GM12878 (cell line): ENCODE results near the gene MASTL. TPM values are rescaled to one million over a fixed set of nuclear protein-coding genes. Genes with fewer than 3 reads are reported as not detected.

Experiments used
- ATAC-seq: fragments of 200-7000 bp; cut with Tn5 transposase; 3 replicates; pipeline ENCODE4 v1.9.1; 2020; ENCODE audit warnings: mild to moderate bottlenecking, moderate library complexity
- BruUV-seq: library from RNA; stranded (reverse); fragments of 400-500 nt; replicated peaks from 2 replicates; lab custom pipeline; 2021; lab: Mats Ljungman, UMichigan
- CTCF ChIA-PET: fragments of 300-600 bp; sonication (Branson Sonifier 250); formaldehyde crosslinking; extraction: SDS; loops from one replicate; lab custom pipeline; 2021; ENCODE audit warnings: inconsistent platforms; lab: Yijun Ruan, JAX
- POLR2A ChIA-PET: fragments of 350-600 bp; formaldehyde crosslinking; extraction: SDS; loops from one replicate; lab custom pipeline; 2021; ENCODE audit warnings: inconsistent platforms; lab: Charles Lee
- RAD21 ChIA-PET: fragments of 300-600 bp; sonication (Branson Sonifier 250); formaldehyde crosslinking; loops from one replicate; lab custom pipeline; 2023; ENCODE audit warnings: antibody characterized with exemption; ENCODE audit not compliant: unreplicated experiment; lab: Charles Lee
- SMC1A ChIA-PET: fragments of 300-600 bp; sonication (Branson Sonifier 250); formaldehyde crosslinking; loops from one replicate; lab custom pipeline; 2023; ENCODE audit not compliant: unreplicated experiment, uncharacterized antibody; lab: Charles Lee
- DNase-seq: peaks from one replicate; pipeline ENCODE4 v3.0.0-alpha.2; 2011; ENCODE audit warnings: low read depth, low spot score
- FAIRE-seq: peaks from 3 replicates; lab custom pipeline; 2011; peaks lifted over from hg19 to GRCh38; lab: Jason Lieb, UNC
- H2AFZ ChIP-seq: 2 replicates; pipeline ENCODE4 v1.6.0; 2011; ENCODE audit warnings: low read depth, low read length, control low read depth; ENCODE audit not compliant: control insufficient read depth
- H3K27ac ChIP-seq: 2 replicates; pipeline ENCODE4 v1.5.1; 2011; ENCODE audit warnings: control low read depth; ENCODE audit not compliant: control insufficient read depth, insufficient read depth
- H3K27me3 ChIP-seq, 2 experiments: replicated peaks in 1 of 2; 2 replicates each; pipeline versions ENCODE4 v1.6.0 to v1.6.1; 2011; ENCODE audit warnings: low read length in 1 of 2; ENCODE audit not compliant: control insufficient read depth in 2 of 2, insufficient read depth in 2 of 2
- H3K36me3 ChIP-seq, 2 experiments: 2 replicates each; pipeline ENCODE4 v1.5.1; 2011; ENCODE audit warnings: low read length in 1 of 2; ENCODE audit not compliant: control insufficient read depth in 2 of 2, insufficient read depth in 2 of 2
- H3K4me1 ChIP-seq: 2 replicates; pipeline ENCODE4 v1.6.1; 2011; ENCODE audit warnings: mild to moderate bottlenecking, low read length, moderate library complexity, mixed read lengths; ENCODE audit not compliant: control insufficient read depth, insufficient read depth
- H3K4me2 ChIP-seq: 2 replicates; pipeline ENCODE4 v1.6.0; 2011; ENCODE audit warnings: control low read depth; ENCODE audit not compliant: control insufficient read depth, insufficient read depth
- H3K4me3 ChIP-seq: fragments of 200-600 bp; sonication (generic); 2 replicates; pipeline ENCODE4 v1.5.1; 2016
- H3K79me2 ChIP-seq: 2 replicates; pipeline ENCODE4 v1.6.0; 2011; ENCODE audit warnings: low read length; ENCODE audit not compliant: control insufficient read depth, insufficient read depth
- H3K9ac ChIP-seq: 2 replicates; pipeline ENCODE4 v1.8.0; 2011; ENCODE audit warnings: low read length, control low read depth, mixed read lengths; ENCODE audit not compliant: control insufficient read depth, insufficient read depth
- H3K9me3 ChIP-seq: replicated peaks from 3 replicates; pipeline ENCODE4 v1.5.1; 2011; ENCODE audit warnings: mild to moderate bottlenecking, low read length; ENCODE audit not compliant: control insufficient read depth, insufficient read depth
- H4K20me1 ChIP-seq: 2 replicates; pipeline ENCODE4 v1.6.0; 2011; ENCODE audit not compliant: control insufficient read depth, insufficient read depth
- ATF2 ChIP-seq: IDR thresholded peaks from 2 replicates; pipeline ENCODE4 v1.6.1; 2012; ENCODE audit warnings: low read length, inconsistent platforms
- ATF3 ChIP-seq: IDR thresholded peaks from 2 replicates; pipeline ENCODE4 v1.6.1; 2011; ENCODE audit warnings: low read depth, mild to moderate bottlenecking, low read length, moderate library complexity, borderline replicate concordance; ENCODE audit errors: extremely low read depth
- CEBPB ChIP-seq, 2 experiments: fragments of 150-350 bp in 1 of 2; IDR thresholded peaks; 2 replicates each; pipeline ENCODE4 v1.6.1; 2012 to 2014; ENCODE audit warnings: low read depth in 2 of 2, low read length in 2 of 2, borderline replicate concordance in 1 of 2, inconsistent platforms in 1 of 2
- CUX1 ChIP-seq: IDR thresholded peaks from 2 replicates; pipeline ENCODE4 v1.6.1; 2012; ENCODE audit warnings: improper control_type of control experiment, low read depth, low read length; ENCODE audit not compliant: insufficient replicate concordance
- ELK1 ChIP-seq: IDR thresholded peaks from 2 replicates; pipeline ENCODE4 v1.6.1; 2012; ENCODE audit warnings: low read depth, low read length, improper control_type of control experiment
- ETV6 ChIP-seq, 2 experiments: fragments of 450-650 bp in 1 of 2; IDR thresholded peaks in 1 of 2; conservative IDR thresholded peaks in 1 of 2; 2 replicates each; pipeline ENCODE4 v1.6.1; 2014; ENCODE audit warnings: antibody characterized with exemption in 1 of 2, borderline replicate concordance in 1 of 2, low read depth in 1 of 2, mild to moderate bottlenecking in 1 of 2, moderate library complexity in 1 of 2
- FOS ChIP-seq: IDR thresholded peaks from 3 replicates; pipeline ENCODE4 v1.6.1; 2011; ENCODE audit warnings: borderline replicate concordance; ENCODE audit not compliant: insufficient read length; ENCODE audit errors: extremely low read depth
- IRF4 ChIP-seq: IDR thresholded peaks from 2 replicates; pipeline ENCODE4 v1.6.1; 2011; ENCODE audit warnings: low read depth, low read length
- MTA2 ChIP-seq: fragments of 450-650 bp; IDR thresholded peaks from 2 replicates; pipeline ENCODE4 v1.6.1; 2016; ENCODE audit warnings: low read depth, mild to moderate bottlenecking, moderate library complexity
- RELA ChIP-seq: fragments of 450-650 bp; IDR thresholded peaks from 2 replicates; pipeline ENCODE4 v1.8.0; 2014; ENCODE audit warnings: borderline replicate concordance; ENCODE audit not compliant: partially characterized antibody
- SMAD1 ChIP-seq: fragments of 450-650 bp; IDR thresholded peaks from 2 replicates; pipeline ENCODE4 v1.6.1; 2018; ENCODE audit warnings: mild to moderate bottlenecking, low read depth; ENCODE audit not compliant: partially characterized antibody
- SMARCA5 ChIP-seq: fragments of 450-650 bp; IDR thresholded peaks from 2 replicates; pipeline ENCODE4 v1.6.1; 2017; ENCODE audit warnings: mild to moderate bottlenecking
- TARDBP ChIP-seq: IDR thresholded peaks from 2 replicates; pipeline ENCODE4 v1.6.1; 2016; ENCODE audit warnings: borderline replicate concordance
- TCF3 ChIP-seq: IDR thresholded peaks from 2 replicates; pipeline ENCODE4 v1.6.1; 2012; ENCODE audit warnings: low read depth, mild to moderate bottlenecking, low read length, borderline replicate concordance; ENCODE audit not compliant: insufficient read depth
- ZNF622 ChIP-seq: fragments of 450-650 bp; IDR thresholded peaks from 2 replicates; pipeline ENCODE4 v1.6.1; 2017; ENCODE audit warnings: mild to moderate bottlenecking, inconsistent platforms
- in situ Hi-C: fragments of 300-500 bp; cut with MboI; formaldehyde crosslinking; loops from 9 replicates; pipeline ENCODE4 v1.14.3; 2018; ENCODE audit warnings: mixed read lengths
- intact Hi-C: fragments of 100-400 bp; cut with micrococcal nuclease; formaldehyde crosslinking; loops from one replicate; pipeline ENCODE4 v1.14.2; 2022; ENCODE audit not compliant: unreplicated experiment
- polyA plus RNA-seq, 11 experiments: library from polyadenylated mRNA; depleted of rRNA in 4 of 11; unstranded in 6 of 11; stranded (reverse) in 5 of 11; fragments of >200 nt; fragmentation: Nextera tagmentation in 4 of 11; fragmentation: Illumina TruSeq in 1 of 11; extraction: Ambion mirVana in 4 of 11; extraction: Trizol in 1 of 11; gene quantifications; 1 replicate in 1 of 11; 2 replicates in 10 of 11; pipeline versions ENCODE4 v1.2.1 to v1.2.3, GENCODE V29; 2011 to 2016; ENCODE audit warnings: inconsistent platforms in 2 of 11, missing spikeins in 2 of 11, low read depth in 1 of 11
- total RNA-seq, 4 experiments: library from RNA; depleted of rRNA in 3 of 4; stranded (reverse); fragments of >200 nt in 3 of 4; fragmentation: Illumina TruSeq in 1 of 4; extraction: Trizol in 1 of 4; gene quantifications; 2 replicates each; pipeline versions ENCODE4 v1.2.1 to v1.2.3, GENCODE V29; 2013 to 2021

The MASTL gene
- total and polyA plus RNA-seq, 10 of the 15 experiments (the other 5 are each of a cell fraction or from before 2014, with no cell fraction given): 7.1 to 36.9 (median 21.3) TPM

- ChIA-PET CTCF (no interaction called here), POLR2A (interaction anchor here (0.6 to 2.7 kb wide), 3 partner anchors 90 to 283 kb away, joined by 3 to 25 read pairs (median 6); no protein-coding TSS in a partner anchor)
- H3K9ac ChIP-seq: peak overlapping the region; percentile 100
Measured at GRCh38 chr10:27152687-27153086, 2.5 kb upstream of the MASTL start.

More at GRCh38 chr10:27152687-27153086, 2.5 kb upstream of the MASTL start:
- in situ Hi-C loops: no loop called here
- Histone ChIP-seq H3K79me2 (peaks cover 88% of the 10 kb centered on the region), H3K36me3 (peaks cover 2 to 9% of the 10 kb centered on the region in 2 experiments), H2AFZ (no peak overlapping the region), H3K27ac (no peak overlapping the region; the same call in 1 of the 2 replicates), H3K4me1 (no peaks in the 10 kb centered on the region; the same call in 1 of the 2 replicates), H4K20me1 (no peaks in the 10 kb centered on the region), H3K9me3 (no peaks in the 10 kb centered on the region; the same call in 2 of the 3 replicates), H3K27me3 (no peaks in the 10 kb centered on the region), H3K4me3 (peak overlapping the region; percentile 87), H3K4me2 (peak overlapping the region; percentile 93)
- RAD21 ChIA-PET: no interaction called here
- ATAC-seq (no peak), DNase-seq (no peak), FAIRE-seq (no peak)
- TF ChIP-seq TCF3 (no peak), ETV6 (conservative IDR thresholded peaks at IDR 0.05 in 1 of 2, IDR thresholded peaks at IDR 0.05 in 1 of 2; ENCODE audit: borderline replicate concordance in 1 of 2, low read depth in 1 of 2) (no peak), ATF3 (no peak), SMAD1 (no peak), TARDBP (no peak), IRF4 (no peak), CUX1 (no peak), CEBPB (IDR thresholded peaks at IDR 0.05; ENCODE audit: borderline replicate concordance in 1 of 2, low read depth in 2 of 2, low read length in 2 of 2) (no peak), FOS (no peak), ATF2 (no peak), ELK1 (no peak), RELA (no peak), ZNF622 (no peak), MTA2 (no peak), SMARCA5 (no peak)
- intact Hi-C loops: loop anchor here (5.0 to 10.0 kb wide), 2 partner anchors 260 to 1382 kb away; partner anchors contain the start of gene WAC
- SMC1A ChIA-PET: no interaction called here
- BruUV-seq: no TSS peak
